Peyer's patch (tissue), 4 donors: ENCODE data around the gene FSIP1. TPM values are rescaled to one million over a fixed set of nuclear protein-coding genes. Genes with fewer than 3 reads are reported as not detected.
A peak's percentile ranks its signal among the peaks of the same experiment; 100 is the strongest.

Experiments
- DNase-seq, 3 donors: peaks; one replicate each; pipeline ENCODE4 v3.0.0-alpha.2; 2017 to 2019
- H3K27ac ChIP-seq, 4 donors: fragments of 200-600 bp; sonication (generic); one replicate each; pipeline ENCODE4 v1.5.1; 2016 to 2019
- H3K27me3 ChIP-seq, 2 donors: fragments of 200-600 bp; sonication (generic); one replicate each; pipeline ENCODE4 v1.5.1; 2019
- H3K36me3 ChIP-seq, 3 donors: fragments of 200-600 bp; sonication (generic); one replicate each; pipeline ENCODE4 v1.5.1; 2016 to 2019
- H3K4me1 ChIP-seq, 4 donors: fragments of 200-600 bp; sonication (generic); one replicate each; pipeline ENCODE4 v1.5.1; 2016 to 2019
- H3K4me3 ChIP-seq, 4 donors: fragments of 200-600 bp; sonication (generic); 1 replicate in 3 of 4; 2 replicates in 1 of 4; pipeline ENCODE4 v1.5.1; 2016 to 2019; ENCODE audit warnings: mild to moderate bottlenecking in 1 of 4
- H3K9me3 ChIP-seq, 4 donors: fragments of 200-600 bp; sonication (generic); one replicate each; pipeline ENCODE4 v1.5.1; 2016 to 2019; ENCODE audit warnings: mild to moderate bottlenecking in 1 of 4
- POLR2A ChIP-seq, 2 donors: fragments of 450-650 bp; IDR thresholded peaks; one replicate each; pipeline ENCODE4 v1.5.1; 2017; ENCODE audit warnings: antibody characterized with exemption in 2 of 2, mild to moderate bottlenecking in 2 of 2, moderate library complexity in 2 of 2
- total RNA-seq, 4 donors: library from RNA; depleted of rRNA; stranded (reverse); fragments of >200 nt; gene quantifications; one replicate each; pipeline ENCODE4 v1.1.0, GENCODE V29; 2016
- TF ChIP-seq, protein P1 (sequence below), 6 experiments: fragments of 450-650 bp in 4 of 6; fragments of 200-600 bp in 2 of 6; sonication (generic) in 1 of 6; IDR thresholded peaks; one replicate each; pipeline ENCODE4 v1.5.1; 2017 to 2019; ENCODE audit warnings: antibody characterized with exemption in 6 of 6, mild to moderate bottlenecking in 3 of 6, moderate library complexity in 1 of 6

FSIP1 gene
- total RNA-seq, 4 donors from 2014 or later = not detected

DNA sequence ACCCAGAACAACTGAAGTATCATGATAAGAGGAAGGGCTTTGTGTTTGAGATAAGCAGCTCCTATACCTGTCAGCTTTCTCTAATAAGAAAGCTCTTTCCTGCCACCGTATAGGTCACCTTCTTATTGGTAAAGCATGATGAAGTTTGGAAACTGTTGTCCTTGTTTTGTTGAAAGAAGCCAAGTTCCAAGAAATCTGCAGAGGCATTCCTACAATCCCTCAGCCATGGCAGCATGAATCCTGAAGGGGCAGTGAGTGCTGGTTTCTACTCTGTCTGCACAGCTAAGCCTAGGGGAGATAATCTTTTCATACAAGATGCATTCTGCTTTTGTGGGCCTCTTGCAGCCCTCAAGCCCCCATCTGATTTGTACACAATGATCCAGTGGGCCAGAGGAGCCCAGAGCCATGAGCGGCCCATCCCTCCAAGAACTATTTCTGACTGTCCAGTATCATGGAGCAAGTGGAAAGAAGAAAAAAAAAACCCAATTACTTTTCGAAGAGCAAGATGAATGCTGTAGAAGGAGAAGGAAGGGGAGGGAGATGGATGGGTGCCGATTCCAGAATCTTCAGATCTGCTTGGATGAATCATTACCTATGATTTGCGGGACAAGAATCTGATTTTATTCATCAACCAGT lies 203.7 kb downstream of the FSIP1 start:
- peaks cover 0 to 32% (median 0%) of the 10 kb centered on the region in 4 donors for H3K4me1 ChIP-seq
- no peaks in the 10 kb centered on the region for H3K9me3 ChIP-seq
- no peak for DNase-seq
- TF ChIP-seq POLR2A (IDR thresholded peaks at IDR 0.05) = no peak
- TF ChIP-seq, protein P1, sequence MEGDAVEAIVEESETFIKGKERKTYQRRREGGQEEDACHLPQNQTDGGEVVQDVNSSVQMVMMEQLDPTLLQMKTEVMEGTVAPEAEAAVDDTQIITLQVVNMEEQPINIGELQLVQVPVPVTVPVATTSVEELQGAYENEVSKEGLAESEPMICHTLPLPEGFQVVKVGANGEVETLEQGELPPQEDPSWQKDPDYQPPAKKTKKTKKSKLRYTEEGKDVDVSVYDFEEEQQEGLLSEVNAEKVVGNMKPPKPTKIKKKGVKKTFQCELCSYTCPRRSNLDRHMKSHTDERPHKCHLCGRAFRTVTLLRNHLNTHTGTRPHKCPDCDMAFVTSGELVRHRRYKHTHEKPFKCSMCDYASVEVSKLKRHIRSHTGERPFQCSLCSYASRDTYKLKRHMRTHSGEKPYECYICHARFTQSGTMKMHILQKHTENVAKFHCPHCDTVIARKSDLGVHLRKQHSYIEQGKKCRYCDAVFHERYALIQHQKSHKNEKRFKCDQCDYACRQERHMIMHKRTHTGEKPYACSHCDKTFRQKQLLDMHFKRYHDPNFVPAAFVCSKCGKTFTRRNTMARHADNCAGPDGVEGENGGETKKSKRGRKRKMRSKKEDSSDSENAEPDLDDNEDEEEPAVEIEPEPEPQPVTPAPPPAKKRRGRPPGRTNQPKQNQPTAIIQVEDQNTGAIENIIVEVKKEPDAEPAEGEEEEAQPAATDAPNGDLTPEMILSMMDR (IDR thresholded peaks at IDR 0.05) = no peak
- no peaks in the 10 kb centered on the region for H3K27me3 ChIP-seq
- H3K27ac ChIP-seq = peak overlapping the region; percentile 71 to 90 (median 82)
- peaks cover 0 to 21% (median 0%) of the 10 kb centered on the region in 3 donors for H3K36me3 ChIP-seq
- no peak overlapping the region for H3K4me3 ChIP-seq

DNA sequence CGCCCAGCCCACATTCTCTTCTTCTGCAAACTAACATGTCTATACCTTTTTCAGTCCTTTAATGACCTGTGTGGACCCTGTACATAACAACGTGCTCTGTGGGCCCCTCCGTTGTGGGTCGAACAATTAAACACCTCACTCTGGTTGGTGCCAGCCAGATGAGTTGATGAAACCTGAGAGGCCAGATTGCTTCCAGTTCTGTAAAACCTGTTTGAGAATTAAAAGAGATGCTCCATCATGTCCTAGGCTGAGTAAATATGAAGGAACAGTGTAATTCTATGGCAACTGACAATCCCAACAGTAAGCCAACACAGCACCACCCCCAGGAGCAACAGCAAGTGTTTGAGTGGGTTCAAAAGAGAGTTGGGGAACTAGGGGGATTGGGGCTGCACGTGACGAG lies 207.5 kb downstream of the FSIP1 start:
- Histone ChIP-seq H3K9me3 (no peaks in the 10 kb centered on the region), H3K4me3 (no peak overlapping the region), H3K27ac (no peak overlapping the region), H3K27me3 (no peaks in the 10 kb centered on the region), H3K36me3 (no peaks in the 10 kb centered on the region), H3K4me1 (peaks cover 0 to 11% (median 0%) of the 10 kb centered on the region in 4 donors)
- no peak for DNase-seq
- no peak for TF ChIP-seq POLR2A (IDR thresholded peaks at IDR 0.05)
- TF ChIP-seq, protein P1 (IDR thresholded peaks at IDR 0.05) = no peak

DNA sequence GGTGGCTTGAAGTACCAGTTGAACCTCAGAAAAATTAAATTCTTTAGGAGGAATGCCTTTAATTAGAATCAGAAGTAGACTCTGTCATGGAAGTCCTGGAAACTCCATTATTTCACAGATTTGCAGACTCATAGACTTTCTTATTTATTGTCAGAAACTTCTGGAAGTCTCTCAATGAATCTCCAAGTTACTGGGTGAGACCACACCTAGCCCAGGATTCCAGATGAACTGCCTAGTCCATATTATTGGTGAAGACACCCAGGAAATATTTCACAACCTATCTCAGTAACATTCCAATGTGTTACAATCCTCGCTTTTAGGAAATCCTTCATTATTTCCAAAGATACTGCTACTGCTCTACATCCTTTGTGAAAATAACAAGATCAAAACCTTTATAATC lies 208.2 kb downstream of the FSIP1 start:
- DNase-seq = no peak
- no peak for TF ChIP-seq POLR2A (IDR thresholded peaks at IDR 0.05)
- TF ChIP-seq, protein P1 (IDR thresholded peaks at IDR 0.05) = no peak
- Histone ChIP-seq H3K4me1 (peaks cover 0 to 11% (median 0%) of the 10 kb centered on the region in 4 donors), H3K27me3 (no peaks in the 10 kb centered on the region), H3K4me3 (no peak overlapping the region), H3K36me3 (no peaks in the 10 kb centered on the region), H3K27ac (no peak overlapping the region), H3K9me3 (no peaks in the 10 kb centered on the region)

DNA sequence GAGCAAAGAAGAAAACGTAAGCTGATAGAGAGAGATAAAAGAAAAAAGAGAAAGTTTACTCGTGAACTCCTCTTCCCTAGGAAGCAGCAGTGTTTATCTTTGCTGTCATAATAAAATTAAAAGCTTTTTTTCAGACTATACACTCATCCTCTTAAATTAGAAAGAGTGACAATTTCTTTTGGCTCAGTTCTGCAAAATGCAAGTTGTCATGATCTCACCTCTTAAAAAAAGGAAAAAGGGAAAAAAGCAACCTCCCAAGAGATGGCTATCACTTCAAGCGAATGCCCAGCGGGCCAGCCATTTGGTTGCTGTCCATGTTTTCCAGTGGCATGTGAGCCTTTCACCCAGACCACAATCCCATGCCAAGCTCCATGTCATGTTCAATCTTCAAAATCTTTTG lies 208.8 kb downstream of the FSIP1 start:
- H3K27me3 ChIP-seq = no peaks in the 10 kb centered on the region
- H3K4me3 ChIP-seq = no peak overlapping the region
- no peaks in the 10 kb centered on the region for H3K9me3 ChIP-seq
- no peak for DNase-seq
- TF ChIP-seq POLR2A (IDR thresholded peaks at IDR 0.05) = no peak
- TF ChIP-seq, protein P1 (IDR thresholded peaks at IDR 0.05) = no peak
- peaks cover 0 to 7% (median 0%) of the 10 kb centered on the region in 4 donors for H3K4me1 ChIP-seq
- H3K36me3 ChIP-seq = no peaks in the 10 kb centered on the region
- no peak overlapping the region for H3K27ac ChIP-seq

DNA sequence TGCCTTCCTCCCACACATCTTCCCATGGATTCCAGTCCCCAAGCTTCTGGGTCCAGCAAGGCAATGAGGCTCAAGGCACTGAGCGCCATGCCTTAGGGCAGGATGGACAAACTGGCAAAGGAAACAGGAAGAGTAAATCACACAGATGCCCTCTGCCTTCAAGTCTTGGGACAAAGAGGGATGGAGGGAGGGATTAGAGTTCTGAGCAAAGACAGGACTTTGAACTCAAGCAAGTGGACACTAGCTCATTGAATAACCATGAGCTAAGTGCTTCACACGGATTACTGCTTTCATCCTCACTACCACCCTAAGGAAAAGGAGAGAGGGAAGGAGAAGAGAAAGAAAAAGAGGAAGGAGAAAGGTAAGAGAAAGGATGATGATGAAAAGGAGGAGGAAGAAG lies 209.4 kb downstream of the FSIP1 start:
- no peaks in the 10 kb centered on the region for H3K9me3 ChIP-seq
- DNase-seq = no peak
- H3K27me3 ChIP-seq = no peaks in the 10 kb centered on the region
- H3K4me3 ChIP-seq = no peak overlapping the region
- H3K4me1 ChIP-seq = peaks cover 0 to 1% (median 0%) of the 10 kb centered on the region in 4 donors
- H3K36me3 ChIP-seq = no peaks in the 10 kb centered on the region
- TF ChIP-seq, protein P1 (IDR thresholded peaks at IDR 0.05) = no peak
- no peak for TF ChIP-seq POLR2A (IDR thresholded peaks at IDR 0.05)
- no peak overlapping the region for H3K27ac ChIP-seq
